HG03575 (cell line): Measurements from ENCODE around the gene WDR91.

Experiments
- ATAC-seq: cut with Tn5 transposase; IDR thresholded peaks from one replicate; pipeline ENCODE4 v1.9.1; 2021; ENCODE audit not compliant: unreplicated experiment, insufficient number of reproducible peaks, low FRiP score; ENCODE audit errors: extremely low read depth

Gene WDR91

GRCh38 chr7:135211179-135211945 lies at the start of gene WDR91:
Gene WDR91 (minus strand): TSS chr7:135211526. CDS start chr7:135211502, 24 bp downstream.
- ATAC-seq, result peak; percentile 29

DNA sequence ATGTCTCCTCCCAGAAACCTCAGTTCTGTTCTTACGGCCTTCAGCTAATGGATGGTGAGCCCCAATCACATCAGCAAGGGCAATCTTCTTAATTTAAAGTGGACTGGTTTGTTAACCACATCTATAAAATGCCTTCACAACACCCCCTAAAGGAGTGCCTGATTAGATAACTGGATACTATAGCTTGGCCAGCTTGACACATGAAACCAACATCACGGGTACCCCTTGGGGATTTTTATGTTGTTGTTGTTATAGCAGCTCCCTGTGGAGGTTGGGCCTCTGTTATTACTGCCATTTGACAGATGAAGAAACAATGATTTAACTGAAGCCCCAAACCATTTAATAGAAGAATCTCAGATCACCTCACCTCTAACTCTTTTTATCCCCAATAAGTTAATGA lies 49.1 kb upstream of the WDR91 start:
- ATAC-seq, result no peak

DNA sequence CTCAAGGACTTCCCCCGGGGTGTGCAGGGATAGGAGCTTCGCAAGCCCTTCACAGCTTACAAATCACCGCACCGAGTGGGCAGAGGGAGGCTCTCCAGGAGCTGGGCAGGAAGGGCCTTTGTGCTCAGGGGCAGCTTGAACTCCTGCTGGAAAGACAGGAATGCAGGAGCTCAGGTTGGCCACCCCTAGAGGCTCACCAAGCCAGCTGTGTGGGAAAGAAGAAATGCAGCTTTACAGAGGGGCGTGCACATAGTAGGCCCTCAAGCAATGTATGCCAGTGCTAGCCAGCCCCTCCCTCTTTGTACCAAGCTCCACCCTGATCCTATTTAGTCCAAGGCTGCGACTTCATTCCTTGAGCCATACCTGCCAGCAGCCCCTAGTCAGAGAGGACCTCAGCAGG lies 48.4 kb upstream of the WDR91 start:
- ATAC-seq, result no peak

DNA sequence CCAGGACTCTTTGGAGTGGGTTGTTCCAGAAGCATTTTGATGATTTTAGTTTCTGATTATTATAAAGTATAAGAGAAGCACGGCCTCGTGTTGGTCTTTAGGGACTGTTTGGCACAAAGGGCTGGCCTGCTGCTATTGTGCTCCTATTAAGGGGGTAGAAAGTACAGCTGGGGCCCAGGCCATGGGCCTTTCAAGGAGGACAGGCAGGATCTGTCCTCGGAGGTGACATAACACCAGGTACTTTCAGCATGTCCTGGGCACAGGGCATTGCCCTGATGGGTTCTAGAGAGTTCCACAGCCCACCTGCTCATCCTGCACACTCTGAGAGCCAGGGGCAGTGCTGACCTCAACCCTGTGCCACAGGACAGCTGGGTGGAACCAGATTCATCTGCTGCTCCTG lies 47.3 kb upstream of the WDR91 start:
- no peak for ATAC-seq

DNA sequence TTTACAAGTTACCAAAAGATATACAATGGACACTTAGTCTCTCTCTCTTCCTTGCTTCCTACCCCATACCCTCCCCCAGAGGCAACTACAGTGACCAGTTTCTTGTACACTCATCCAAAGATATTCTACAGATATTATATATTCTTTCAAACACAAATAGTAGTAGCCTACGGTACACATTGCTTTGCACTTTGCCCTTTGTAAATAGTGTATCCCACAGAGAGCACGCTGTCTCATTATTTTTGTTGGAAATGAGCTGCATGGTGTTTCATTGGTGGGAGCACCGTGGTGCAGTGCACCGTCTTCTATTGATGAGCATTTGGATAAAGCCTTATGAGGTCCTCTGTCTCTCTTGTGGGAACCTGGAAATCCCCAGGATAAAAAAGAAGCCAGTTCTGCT lies 46.5 kb upstream of the WDR91 start:
- no peak for ATAC-seq

- no peak for ATAC-seq
Measured at GRCh38 chr7:135253851-135254771, 42.8 kb upstream of the WDR91 start.

GRCh38 chr7:135251496-135252391 lies 40.4 kb upstream of the WDR91 start:
- ATAC-seq, result no peak

DNA sequence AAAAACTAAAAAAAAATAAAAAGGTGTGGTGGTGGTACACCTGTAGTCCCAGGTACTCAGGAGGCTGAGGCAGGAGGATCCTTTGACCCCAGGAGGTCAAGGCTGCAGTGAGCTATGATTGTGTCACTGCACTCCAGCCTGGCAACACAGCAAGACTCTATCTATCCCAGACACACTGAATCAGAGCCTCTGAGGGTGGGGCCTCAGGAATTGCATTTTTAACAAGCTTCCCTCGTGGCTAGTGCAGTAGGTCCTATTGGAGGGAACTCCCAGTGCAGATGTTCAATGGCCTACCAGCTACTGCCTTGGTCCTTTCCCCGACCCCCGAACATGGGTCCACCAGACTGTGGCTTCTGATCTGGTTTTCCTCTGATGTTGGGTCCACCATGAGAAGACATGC lies 37.2 kb upstream of the WDR91 start:
- no peak for ATAC-seq

GRCh38 chr7:135247746-135248471 lies 36.6 kb upstream of the WDR91 start:
- ATAC-seq, result no peak

GRCh38 chr7:135246191-135246825 lies 35.0 kb upstream of the WDR91 start:
- no peak for ATAC-seq

DNA sequence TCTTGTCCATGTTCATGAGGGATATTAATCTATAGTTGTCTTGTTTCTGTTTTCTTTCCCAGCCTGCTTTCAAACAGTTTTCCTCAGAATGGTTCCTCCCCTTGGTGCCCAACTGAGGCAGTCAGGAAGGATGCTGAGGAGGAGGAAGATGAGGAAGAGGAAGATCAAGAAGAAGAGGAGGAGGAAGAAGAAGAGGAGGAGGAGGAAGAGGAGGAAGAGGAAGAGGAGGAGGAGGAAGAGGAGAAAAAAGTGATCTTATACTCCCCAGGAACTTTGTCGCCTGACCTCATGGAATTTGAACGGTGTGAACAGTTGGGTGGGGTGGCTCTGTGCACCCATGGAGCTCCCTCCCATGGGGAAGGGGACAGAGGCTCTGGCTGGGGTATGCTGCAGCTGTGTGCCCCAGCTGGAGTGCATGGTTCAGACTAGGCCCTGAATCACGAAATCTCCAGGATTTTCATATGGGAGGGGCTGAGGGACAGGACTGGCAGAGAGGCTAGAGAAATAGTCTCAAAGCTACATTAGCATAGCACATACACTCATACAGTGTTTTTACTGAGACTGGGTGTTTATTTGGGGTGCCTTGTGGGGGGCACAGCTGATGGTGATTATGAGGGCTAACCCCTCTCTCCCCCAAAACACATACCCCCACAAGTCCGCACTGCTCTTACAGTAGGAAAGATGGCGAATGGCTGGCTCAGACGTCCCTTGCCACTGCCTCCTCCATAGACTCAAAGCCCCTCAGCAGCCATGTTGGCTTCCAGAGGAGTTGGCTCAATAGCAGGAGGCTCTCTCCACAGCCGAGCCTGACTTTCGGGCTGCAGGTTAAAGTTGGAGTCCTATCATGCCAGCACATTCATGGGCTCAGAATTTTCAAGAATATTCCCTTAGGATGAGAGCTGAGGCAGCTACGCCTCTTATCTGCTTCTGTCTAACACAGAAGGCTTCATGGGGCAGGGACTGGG lies 34.2 kb upstream of the WDR91 start:
- no peak for ATAC-seq

GRCh38 chr7:135242096-135242684 lies 30.9 kb upstream of the WDR91 start:
- ATAC-seq, result no peak

GRCh38 chr7:135240441-135240840 lies 29.1 kb upstream of the WDR91 start:
- ATAC-seq, result no peak

- no peak for ATAC-seq
Measured at GRCh38 chr7:135239263-135239662, 27.9 kb upstream of the WDR91 start.

GRCh38 chr7:135238112-135238744 lies 26.9 kb upstream of the WDR91 start:
- no peak for ATAC-seq

- ATAC-seq, result peak; percentile 79
Measured at GRCh38 chr7:135236727-135237126, 25.4 kb upstream of the WDR91 start.
